Mucosa of descending colon (tissue), 3 donors: Measurements from ENCODE around the gene RHOH. TPM values are rescaled to one million over a fixed set of nuclear protein-coding genes. Genes with fewer than 3 reads are reported as not detected.

Experiments used
- ATAC-seq: fragments of 200-7000 bp; cut with Tn5 transposase; one replicate; pipeline ENCODE4 v1.9.1; 2020; ENCODE audit warnings: mild to moderate bottlenecking, moderate library complexity
- DNase-seq, 3 donors: peaks; one replicate each; pipeline ENCODE4 v3.0.0-alpha.2; 2020
- H3K36me3 ChIP-seq: fragments of 200-600 bp; one replicate; pipeline ENCODE4 v1.8.0; 2021; ENCODE audit warnings: low read depth, mild to moderate bottlenecking
- H3K4me1 ChIP-seq: fragments of 200-600 bp; one replicate; pipeline ENCODE4 v1.8.0; 2021; ENCODE audit warnings: low read depth, mild to moderate bottlenecking
- H3K4me3 ChIP-seq: fragments of 200-600 bp; one replicate; pipeline ENCODE4 v1.8.0; 2021; ENCODE audit warnings: mild to moderate bottlenecking
- H3K9me3 ChIP-seq: fragments of 200-600 bp; one replicate; pipeline ENCODE4 v1.8.0; 2021; ENCODE audit warnings: mild to moderate bottlenecking
- CTCF ChIP-seq: fragments of 200-600 bp; IDR thresholded peaks from one replicate; pipeline ENCODE4 v1.8.0; 2022; ENCODE audit warnings: antibody characterized with exemption, mild to moderate bottlenecking
- intact Hi-C, 2 donors: fragments of 100-400 bp; cut with DNase I in 1 of 2; cut with micrococcal nuclease in 1 of 2; formaldehyde crosslinking; loops; one replicate each; pipeline versions ENCODE4 v1.11.0 to v1.11.1; 2022; cut with DNase I, micrococcal nuclease
- total RNA-seq, 3 donors: library from RNA; stranded (reverse); fragmentation: NEBNext Ultra II Directional in 2 of 3; extraction: Animal tissue kit (Norgen Biotek cat#: 25700) in 2 of 3; gene quantifications; one replicate each; pipeline versions ENCODE4 v1.2.1 to v1.2.4, GENCODE V29; 2021 to 2023
- donor health status: DM: no; HTN: no; CAD: no; lungs with moderate emphysema.
- donor health status: DM: no; HTN: no; CAD: no.
- donor health status: DM: no; HTN: yes; CAD: no.

RHOH gene
- total RNA-seq, 3 donors from 2014 or later, result 1.9 to 5.8 (median 2.8) TPM

- Histone ChIP-seq H3K9me3 (no peaks in the 10 kb centered on the region), H3K4me1 (no peaks in the 10 kb centered on the region), H3K36me3 (no peaks in the 10 kb centered on the region), H3K4me3 (no peak overlapping the region)
- DNase-seq (no peak), ATAC-seq (no peak)
- no peak for TF ChIP-seq CTCF
- intact Hi-C loops, result no loop called here
These were observed 14.7 kb downstream of the RHOH start for GRCh38 chr4:40211224-40212185.

- no peaks in the 10 kb centered on the region for H3K36me3 ChIP-seq
- TF ChIP-seq CTCF, result no peak
- intact Hi-C loops, result no loop called here
- H3K9me3 ChIP-seq, result no peaks in the 10 kb centered on the region
- H3K4me1 ChIP-seq, result no peaks in the 10 kb centered on the region
- H3K4me3 ChIP-seq, result no peak overlapping the region
- DNase-seq (no peak), ATAC-seq (no peak)
These were observed 16.1 kb downstream of the RHOH start for GRCh38 chr4:40212674-40213527.

GRCh38 chr4:40214038-40214437 is 17.2 kb downstream of the RHOH start:
- Histone ChIP-seq H3K4me3 (no peak overlapping the region), H3K4me1 (no peaks in the 10 kb centered on the region), H3K36me3 (no peaks in the 10 kb centered on the region), H3K9me3 (no peaks in the 10 kb centered on the region)
- ATAC-seq (peak; percentile 42), DNase-seq (no peak)
- intact Hi-C loops, result no loop called here
- TF ChIP-seq CTCF, result no peak

GRCh38 chr4:40214661-40215418 is 18.0 kb downstream of the RHOH start:
- Histone ChIP-seq H3K9me3 (no peaks in the 10 kb centered on the region), H3K4me1 (no peaks in the 10 kb centered on the region), H3K36me3 (no peaks in the 10 kb centered on the region), H3K4me3 (no peak overlapping the region)
- intact Hi-C loops, result no loop called here
- ATAC-seq (no peak), DNase-seq (no peak)
- TF ChIP-seq CTCF, result no peak

GRCh38 chr4:40216622-40217366 is 20.0 kb downstream of the RHOH start:
- DNase-seq, result no peak
- Histone ChIP-seq H3K36me3 (no peaks in the 10 kb centered on the region), H3K4me1 (no peaks in the 10 kb centered on the region), H3K9me3 (no peaks in the 10 kb centered on the region), H3K4me3 (no peak overlapping the region)
- ATAC-seq, result no peak
- no peak for TF ChIP-seq CTCF
- intact Hi-C loops, result no loop called here
